ENCODE results near the gene MED13L.

Gene MED13L

GRCh38 chr12:116002890-116003536 is 274.5 kb downstream of the MED13L start:
- H3K9ac ChIP-seq = no peak overlapping the region
- H3K27me3 ChIP-seq = no peaks in the 10 kb centered on the region
- H3K4me2 ChIP-seq = no peak overlapping the region
- no peak overlapping the region for H3K27ac ChIP-seq
- peaks cover 16 to 95% (median 41%) of the 10 kb centered on the region in 11 experiments; a peak in 21 of 22 replicates for H4K20me1 ChIP-seq
- TF ChIP-seq Cebpa-rat (IDR thresholded peaks at IDR 0.05) = peak in 3 of 11 experiments; percentile 14 to 43 (median 25); a peak in 1 of 22 replicates
- H3K36me3 ChIP-seq = peaks cover 76 to 94% (median 87%) of the 10 kb centered on the region in 11 experiments
- H3K9me3 ChIP-seq (replicated peaks in 1 of 11) = no peaks in the 10 kb centered on the region
- H3K4me1 ChIP-seq = peaks cover 6 to 24% (median 19%) of the 10 kb centered on the region in 10 experiments; a peak in 18 of 20 replicates
- H3K4me3 ChIP-seq = no peak overlapping the region

- Histone ChIP-seq H3K27me3 (no peaks in the 10 kb centered on the region), H3K36me3 (peaks cover 73 to 91% (median 85%) of the 10 kb centered on the region in 11 experiments), H3K4me1 (peaks cover 6 to 26% (median 19%) of the 10 kb centered on the region in 10 experiments; a peak in 18 of 20 replicates), H3K9ac (no peak overlapping the region; a peak in 1 of 22 replicates), H3K4me3 (no peak overlapping the region), H4K20me1 (peaks cover 21 to 96% (median 39%) of the 10 kb centered on the region in 11 experiments; a peak in 21 of 22 replicates), H3K4me2 (peak overlapping the region in 1 of 11 experiments; percentile 4; a peak in 1 of 22 replicates), H3K27ac (no peak overlapping the region), H3K9me3 (replicated peaks in 1 of 11) (no peaks in the 10 kb centered on the region)
- TF ChIP-seq Cebpa-rat (IDR thresholded peaks at IDR 0.05) = no peak
Measured at GRCh38 chr12:116000252-116000651, 277.2 kb downstream of the MED13L start.

- Histone ChIP-seq H3K9me3 (replicated peaks in 1 of 11) (no peaks in the 10 kb centered on the region), H3K9ac (no peak overlapping the region), H3K27me3 (no peaks in the 10 kb centered on the region), H4K20me1 (peaks cover 21 to 96% (median 46%) of the 10 kb centered on the region in 11 experiments; a peak in 21 of 22 replicates), H3K4me3 (no peak overlapping the region), H3K27ac (no peak overlapping the region), H3K4me2 (no peak overlapping the region), H3K36me3 (peaks cover 73 to 91% (median 85%) of the 10 kb centered on the region in 11 experiments), H3K4me1 (peaks cover 6 to 26% (median 19%) of the 10 kb centered on the region in 10 experiments; a peak in 18 of 20 replicates)
- TF ChIP-seq Cebpa-rat (IDR thresholded peaks at IDR 0.05) = no peak
Measured at GRCh38 chr12:115999582-115999981, 277.9 kb downstream of the MED13L start.

GRCh38 chr12:115998794-115999478 is 278.6 kb downstream of the MED13L start:
- Histone ChIP-seq H3K4me1 (peaks cover 6 to 26% (median 19%) of the 10 kb centered on the region in 10 experiments; a peak in 18 of 20 replicates), H3K4me3 (no peak overlapping the region), H3K36me3 (peaks cover 73 to 91% (median 85%) of the 10 kb centered on the region in 11 experiments), H4K20me1 (peaks cover 21 to 96% (median 52%) of the 10 kb centered on the region in 11 experiments; a peak in 21 of 22 replicates), H3K9me3 (replicated peaks in 1 of 11) (no peaks in the 10 kb centered on the region), H3K27me3 (no peaks in the 10 kb centered on the region), H3K9ac (peak overlapping the region in 3 of 11 experiments; percentile 5 to 17 (median 6); a peak in 1 of 22 replicates), H3K27ac (peak overlapping the region in 6 of 11 experiments; percentile 9 to 37 (median 14); a peak in 5 of 22 replicates), H3K4me2 (peak overlapping the region in 8 of 11 experiments; percentile 37 to 64 (median 39); a peak in 16 of 22 replicates)
- TF ChIP-seq Cebpa-rat (IDR thresholded peaks at IDR 0.05) = no peak

- Histone ChIP-seq H3K4me1 (peaks cover 6 to 26% (median 19%) of the 10 kb centered on the region in 10 experiments; a peak in 18 of 20 replicates), H3K27ac (peak overlapping the region in 6 of 11 experiments; percentile 9 to 37 (median 14); a peak in 9 of 22 replicates), H4K20me1 (peaks cover 21 to 96% (median 51%) of the 10 kb centered on the region in 11 experiments; a peak in 21 of 22 replicates), H3K36me3 (peaks cover 75 to 93% (median 85%) of the 10 kb centered on the region in 11 experiments), H3K9ac (peak overlapping the region in 1 of 11 experiments; percentile 6; a peak in 1 of 22 replicates), H3K27me3 (no peaks in the 10 kb centered on the region), H3K4me3 (no peak overlapping the region), H3K9me3 (replicated peaks in 1 of 11) (no peaks in the 10 kb centered on the region), H3K4me2 (peak overlapping the region in 10 of 11 experiments; percentile 8 to 64 (median 38); a peak in 17 of 22 replicates)
- TF ChIP-seq Cebpa-rat (IDR thresholded peaks at IDR 0.05) = no peak
Measured at GRCh38 chr12:115998119-115998633, 279.3 kb downstream of the MED13L start.

GRCh38 chr12:115993737-115994136 is 283.8 kb downstream of the MED13L start:
- Histone ChIP-seq H3K27me3 (no peaks in the 10 kb centered on the region), H4K20me1 (peaks cover 19 to 98% (median 62%) of the 10 kb centered on the region in 11 experiments; a peak in 20 of 22 replicates), H3K4me2 (no peak overlapping the region), H3K36me3 (peaks cover 82 to 92% (median 91%) of the 10 kb centered on the region in 11 experiments), H3K4me1 (peaks cover 17 to 26% (median 23%) of the 10 kb centered on the region in 10 experiments), H3K27ac (no peak overlapping the region), H3K9ac (no peak overlapping the region), H3K4me3 (no peak overlapping the region), H3K9me3 (replicated peaks in 1 of 11) (no peaks in the 10 kb centered on the region)
- TF ChIP-seq Cebpa-rat (IDR thresholded peaks at IDR 0.05) = no peak

GRCh38 chr12:115990241-115990640 is 287.3 kb downstream of the MED13L start:
- H3K4me2 ChIP-seq = peak overlapping the region in 1 of 11 experiments; percentile 29; a peak in 2 of 22 replicates
- no peak overlapping the region for H3K4me3 ChIP-seq
- peaks cover 35 to 100% (median 76%) of the 10 kb centered on the region in 11 experiments for H4K20me1 ChIP-seq
- no peaks in the 10 kb centered on the region; a peak in 1 of 22 replicates for H3K27me3 ChIP-seq
- H3K27ac ChIP-seq = no peak overlapping the region
- no peaks in the 10 kb centered on the region for H3K9me3 ChIP-seq (replicated peaks in 1 of 11)
- no peak overlapping the region for H3K9ac ChIP-seq
- H3K36me3 ChIP-seq = peaks cover 90 to 100% (median 97%) of the 10 kb centered on the region in 11 experiments
- H3K4me1 ChIP-seq = peaks cover 17 to 27% (median 23%) of the 10 kb centered on the region in 10 experiments; a peak in 19 of 20 replicates
- no peak for TF ChIP-seq Cebpa-rat (IDR thresholded peaks at IDR 0.05)

All from BLaER1 treated with 17β-estradiol and CSF1 and Interleukin-3, amounts not matched to agents 10 nM and 100 nM (cell line).